Neural cell (in vitro differentiated cells): ENCODE measurements around the gene SH3RF1.

ENCODE experiments used
- EP300 ChIP-seq: fragments of 450-650 bp; conservative IDR thresholded peaks from 2 replicates; pipeline ENCODE4 v1.6.1; 2014; ENCODE audit warnings: antibody characterized with exemption, mild to moderate bottlenecking, moderate library complexity; ENCODE audit not compliant: poor library complexity, severe bottlenecking
- EZH2 ChIP-seq: fragments of 200-600, 300-800 bp; shearing (Covaris generic), sonication (generic); IDR thresholded peaks from 2 replicates; pipeline ENCODE4 v1.6.1; 2014; ENCODE audit warnings: antibody characterized with exemption, low read length, borderline replicate concordance, mild to moderate bottlenecking; ENCODE audit not compliant: insufficient read depth, poor library complexity, severe bottlenecking
- MXI1 ChIP-seq: fragments of 450-650 bp; conservative IDR thresholded peaks from 2 replicates; pipeline ENCODE4 v1.6.1; 2014; ENCODE audit warnings: antibody characterized with exemption, mild to moderate bottlenecking; ENCODE audit not compliant: poor library complexity, severe bottlenecking
- RAD21 ChIP-seq: fragments of 450-650 bp; conservative IDR thresholded peaks from 2 replicates; pipeline ENCODE4 v1.6.1; 2014; ENCODE audit warnings: antibody characterized with exemption, mild to moderate bottlenecking, moderate library complexity
- TAF1 ChIP-seq: IDR thresholded peaks from 2 replicates; pipeline ENCODE4 v1.6.1; 2012; ENCODE audit warnings: low read depth
- TF ChIP-seq, protein P1 (sequence below): fragments of 450-650 bp; IDR thresholded peaks from 2 replicates; pipeline ENCODE4 v1.5.1; 2014; ENCODE audit warnings: antibody characterized with exemption, mild to moderate bottlenecking, moderate library complexity; ENCODE audit not compliant: poor library complexity, severe bottlenecking
- TF ChIP-seq, protein P2 (sequence below): IDR thresholded peaks from 2 replicates; pipeline ENCODE4 v1.6.1; 2012; ENCODE audit warnings: borderline replicate concordance

DNA sequence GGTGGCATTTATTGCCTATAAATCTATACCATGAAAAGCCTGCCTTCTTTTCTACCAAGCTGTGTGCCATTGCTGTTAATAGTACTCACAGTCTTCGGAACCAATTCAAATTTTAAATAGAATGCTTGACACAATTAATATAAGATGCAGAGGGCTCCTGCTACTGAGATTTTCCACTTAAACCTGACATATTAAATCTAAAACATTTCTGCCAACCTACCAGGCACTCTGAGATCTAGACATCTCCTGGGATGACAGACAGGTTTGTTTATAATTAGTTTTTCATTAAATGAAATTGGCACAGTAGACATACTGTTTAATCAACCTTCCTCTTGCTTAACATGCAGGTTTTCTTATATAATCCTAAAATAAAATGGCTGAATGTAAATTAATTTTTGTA, 143.4 kb downstream of the SH3RF1 start:
- TF ChIP-seq, protein P1, sequence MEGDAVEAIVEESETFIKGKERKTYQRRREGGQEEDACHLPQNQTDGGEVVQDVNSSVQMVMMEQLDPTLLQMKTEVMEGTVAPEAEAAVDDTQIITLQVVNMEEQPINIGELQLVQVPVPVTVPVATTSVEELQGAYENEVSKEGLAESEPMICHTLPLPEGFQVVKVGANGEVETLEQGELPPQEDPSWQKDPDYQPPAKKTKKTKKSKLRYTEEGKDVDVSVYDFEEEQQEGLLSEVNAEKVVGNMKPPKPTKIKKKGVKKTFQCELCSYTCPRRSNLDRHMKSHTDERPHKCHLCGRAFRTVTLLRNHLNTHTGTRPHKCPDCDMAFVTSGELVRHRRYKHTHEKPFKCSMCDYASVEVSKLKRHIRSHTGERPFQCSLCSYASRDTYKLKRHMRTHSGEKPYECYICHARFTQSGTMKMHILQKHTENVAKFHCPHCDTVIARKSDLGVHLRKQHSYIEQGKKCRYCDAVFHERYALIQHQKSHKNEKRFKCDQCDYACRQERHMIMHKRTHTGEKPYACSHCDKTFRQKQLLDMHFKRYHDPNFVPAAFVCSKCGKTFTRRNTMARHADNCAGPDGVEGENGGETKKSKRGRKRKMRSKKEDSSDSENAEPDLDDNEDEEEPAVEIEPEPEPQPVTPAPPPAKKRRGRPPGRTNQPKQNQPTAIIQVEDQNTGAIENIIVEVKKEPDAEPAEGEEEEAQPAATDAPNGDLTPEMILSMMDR: no peak
- TF ChIP-seq EP300: no peak
- TF ChIP-seq, protein P2, sequence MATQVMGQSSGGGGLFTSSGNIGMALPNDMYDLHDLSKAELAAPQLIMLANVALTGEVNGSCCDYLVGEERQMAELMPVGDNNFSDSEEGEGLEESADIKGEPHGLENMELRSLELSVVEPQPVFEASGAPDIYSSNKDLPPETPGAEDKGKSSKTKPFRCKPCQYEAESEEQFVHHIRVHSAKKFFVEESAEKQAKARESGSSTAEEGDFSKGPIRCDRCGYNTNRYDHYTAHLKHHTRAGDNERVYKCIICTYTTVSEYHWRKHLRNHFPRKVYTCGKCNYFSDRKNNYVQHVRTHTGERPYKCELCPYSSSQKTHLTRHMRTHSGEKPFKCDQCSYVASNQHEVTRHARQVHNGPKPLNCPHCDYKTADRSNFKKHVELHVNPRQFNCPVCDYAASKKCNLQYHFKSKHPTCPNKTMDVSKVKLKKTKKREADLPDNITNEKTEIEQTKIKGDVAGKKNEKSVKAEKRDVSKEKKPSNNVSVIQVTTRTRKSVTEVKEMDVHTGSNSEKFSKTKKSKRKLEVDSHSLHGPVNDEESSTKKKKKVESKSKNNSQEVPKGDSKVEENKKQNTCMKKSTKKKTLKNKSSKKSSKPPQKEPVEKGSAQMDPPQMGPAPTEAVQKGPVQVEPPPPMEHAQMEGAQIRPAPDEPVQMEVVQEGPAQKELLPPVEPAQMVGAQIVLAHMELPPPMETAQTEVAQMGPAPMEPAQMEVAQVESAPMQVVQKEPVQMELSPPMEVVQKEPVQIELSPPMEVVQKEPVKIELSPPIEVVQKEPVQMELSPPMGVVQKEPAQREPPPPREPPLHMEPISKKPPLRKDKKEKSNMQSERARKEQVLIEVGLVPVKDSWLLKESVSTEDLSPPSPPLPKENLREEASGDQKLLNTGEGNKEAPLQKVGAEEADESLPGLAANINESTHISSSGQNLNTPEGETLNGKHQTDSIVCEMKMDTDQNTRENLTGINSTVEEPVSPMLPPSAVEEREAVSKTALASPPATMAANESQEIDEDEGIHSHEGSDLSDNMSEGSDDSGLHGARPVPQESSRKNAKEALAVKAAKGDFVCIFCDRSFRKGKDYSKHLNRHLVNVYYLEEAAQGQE: no peak
- TF ChIP-seq TAF1: no peak
- no peak for TF ChIP-seq EZH2
- no peak for TF ChIP-seq RAD21
- TF ChIP-seq MXI1: no peak
